Chondrocyte (in vitro differentiated cells): ENCODE data around the gene ANKRD24. TPM values are rescaled to one million over a fixed set of nuclear protein-coding genes. Genes with fewer than 3 reads are reported as not detected.

Experiments
- DNase-seq: peaks from one replicate; pipeline ENCODE4 v3.0.0; 2021; ENCODE audit warnings: mixed read lengths, low spot score
- H3K27ac Mint-ChIP-seq: one replicate; pipeline ENCODE4 v1.8.0; 2021; ENCODE audit warnings: mild to moderate bottlenecking, moderate library complexity, mixed read lengths; ENCODE audit not compliant: unreplicated experiment
- H3K27me3 Mint-ChIP-seq: 2 replicates; pipeline ENCODE4 v1.8.0; 2021; ENCODE audit warnings: low read depth, mixed read lengths
- H3K36me3 Mint-ChIP-seq: 2 replicates; pipeline ENCODE4 v1.8.0; 2021; ENCODE audit warnings: low read depth, mixed read lengths
- H3K4me1 Mint-ChIP-seq: 2 replicates; pipeline ENCODE4 v1.8.0; 2021; ENCODE audit warnings: low read depth, mild to moderate bottlenecking, mixed read lengths
- H3K4me3 Mint-ChIP-seq: one replicate; pipeline ENCODE4 v1.8.0; 2021; ENCODE audit warnings: mild to moderate bottlenecking, moderate library complexity, mixed read lengths; ENCODE audit not compliant: unreplicated experiment
- H3K9me3 Mint-ChIP-seq: 2 replicates; pipeline ENCODE4 v1.8.0; 2021; ENCODE audit warnings: low read depth, mixed read lengths
- CTCF ChIP-seq: fragments of 200-600 bp; sonication (generic); IDR thresholded peaks from 2 replicates; pipeline ENCODE4 v1.5.0; 2021; ENCODE audit warnings: antibody characterized with exemption, mild to moderate bottlenecking, moderate library complexity
- total RNA-seq: library from RNA; stranded (reverse); gene quantifications from 3 replicates; pipeline ENCODE4 v1.2.1, GENCODE V29; 2021

The ANKRD24 gene
- total RNA-seq, 1 donor from 2014 or later, result 0.47 TPM

GRCh38 chr19:4220188-4220587, 37.7 kb downstream of the ANKRD24 start:
- Mint-ChIP-seq H3K36me3 (no peaks in the 10 kb centered on the region), H3K9me3 (no peaks in the 10 kb centered on the region), H3K27ac (no peak overlapping the region), H3K4me3 (no peak overlapping the region), H3K4me1 (no peaks in the 10 kb centered on the region), H3K27me3 (no peaks in the 10 kb centered on the region)
- DNase-seq, result no peak
- no peak for TF ChIP-seq CTCF

- no peak overlapping the region for H3K27ac Mint-ChIP-seq
- no peaks in the 10 kb centered on the region for H3K36me3 Mint-ChIP-seq
- no peak for TF ChIP-seq CTCF
- H3K27me3 Mint-ChIP-seq, result peaks cover 6% of the 10 kb centered on the region
- H3K9me3 Mint-ChIP-seq, result no peaks in the 10 kb centered on the region
- H3K4me3 Mint-ChIP-seq, result no peak overlapping the region
- DNase-seq, result no peak
- no peaks in the 10 kb centered on the region for H3K4me1 Mint-ChIP-seq
Observed at GRCh38 chr19:4224470-4224869, 42.0 kb downstream of the ANKRD24 start.

GRCh38 chr19:4225885-4226284, 43.4 kb downstream of the ANKRD24 start:
- peaks cover 6% of the 10 kb centered on the region for H3K27me3 Mint-ChIP-seq
- no peaks in the 10 kb centered on the region for H3K36me3 Mint-ChIP-seq
- H3K4me3 Mint-ChIP-seq, result no peak overlapping the region
- no peak for TF ChIP-seq CTCF
- H3K4me1 Mint-ChIP-seq, result no peaks in the 10 kb centered on the region
- H3K27ac Mint-ChIP-seq, result no peak overlapping the region
- DNase-seq, result no peak
- H3K9me3 Mint-ChIP-seq, result no peaks in the 10 kb centered on the region

GRCh38 chr19:4227771-4228170, 45.3 kb downstream of the ANKRD24 start:
- Mint-ChIP-seq H3K4me3 (no peak overlapping the region), H3K9me3 (no peaks in the 10 kb centered on the region), H3K36me3 (no peaks in the 10 kb centered on the region), H3K27me3 (peaks cover 6% of the 10 kb centered on the region), H3K27ac (no peak overlapping the region), H3K4me1 (no peaks in the 10 kb centered on the region)
- TF ChIP-seq CTCF, result no peak
- no peak for DNase-seq

- no peak for DNase-seq
- H3K27me3 Mint-ChIP-seq, result peaks cover 10% of the 10 kb centered on the region
- no peak overlapping the region for H3K4me3 Mint-ChIP-seq
- no peak overlapping the region for H3K27ac Mint-ChIP-seq
- no peaks in the 10 kb centered on the region for H3K4me1 Mint-ChIP-seq
- H3K9me3 Mint-ChIP-seq, result no peaks in the 10 kb centered on the region
- TF ChIP-seq CTCF, result no peak
- H3K36me3 Mint-ChIP-seq, result no peaks in the 10 kb centered on the region
Observed at GRCh38 chr19:4228765-4229178, 46.3 kb downstream of the ANKRD24 start.
